RWPE1 (cell line): ENCODE data around the gene CA7.

ENCODE experiments used
- CTCF ChIA-PET: fragments of 350-600 bp; sonication (Branson Sonifier 250); formaldehyde crosslinking; extraction: SDS; loops from one replicate; lab custom pipeline; 2021; lab: Yijun Ruan, JAX
- POLR2A ChIA-PET: fragments of 400-600 bp; formaldehyde crosslinking; extraction: SDS; loops from one replicate; lab custom pipeline; 2020; ENCODE audit warnings: antibody characterized with exemption; ENCODE audit not compliant: low non-redundant PET; lab: Yijun Ruan, JAX
- DNase-seq: peaks from one replicate; pipeline ENCODE4 v3.0.0; 2012; ENCODE audit warnings: low spot score
- H3K27ac ChIP-seq: fragments of 450-650 bp; 2 replicates; pipeline ENCODE4 v1.5.1; 2017
- TF ChIP-seq, protein P1 (sequence below): fragments of 450-650 bp; conservative IDR thresholded peaks from 2 replicates; pipeline ENCODE4 v1.5.1; 2017; ENCODE audit warnings: low read depth, mild to moderate bottlenecking

The CA7 gene

DNA sequence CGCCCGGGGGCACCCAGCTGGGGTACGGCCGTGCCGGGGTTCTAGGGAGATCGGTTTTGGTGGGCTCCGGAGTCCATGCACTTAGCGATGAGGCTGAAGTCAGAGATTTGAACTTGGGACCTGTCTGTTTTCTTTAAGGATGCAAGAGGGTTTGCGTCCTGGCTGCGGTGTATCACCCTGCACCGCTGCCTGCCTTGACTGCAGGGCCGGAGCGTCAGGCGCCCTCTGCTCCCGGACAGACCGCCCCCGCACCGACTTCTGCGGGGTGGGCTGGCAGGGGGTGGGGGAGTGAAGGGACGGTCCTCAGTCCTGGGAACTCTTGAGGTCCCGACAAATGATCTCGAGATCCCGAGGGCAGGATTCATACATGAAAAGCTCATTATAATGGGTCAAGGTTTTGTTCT is 36.8 kb downstream of the CA7 start:
- TF ChIP-seq, protein P1, sequence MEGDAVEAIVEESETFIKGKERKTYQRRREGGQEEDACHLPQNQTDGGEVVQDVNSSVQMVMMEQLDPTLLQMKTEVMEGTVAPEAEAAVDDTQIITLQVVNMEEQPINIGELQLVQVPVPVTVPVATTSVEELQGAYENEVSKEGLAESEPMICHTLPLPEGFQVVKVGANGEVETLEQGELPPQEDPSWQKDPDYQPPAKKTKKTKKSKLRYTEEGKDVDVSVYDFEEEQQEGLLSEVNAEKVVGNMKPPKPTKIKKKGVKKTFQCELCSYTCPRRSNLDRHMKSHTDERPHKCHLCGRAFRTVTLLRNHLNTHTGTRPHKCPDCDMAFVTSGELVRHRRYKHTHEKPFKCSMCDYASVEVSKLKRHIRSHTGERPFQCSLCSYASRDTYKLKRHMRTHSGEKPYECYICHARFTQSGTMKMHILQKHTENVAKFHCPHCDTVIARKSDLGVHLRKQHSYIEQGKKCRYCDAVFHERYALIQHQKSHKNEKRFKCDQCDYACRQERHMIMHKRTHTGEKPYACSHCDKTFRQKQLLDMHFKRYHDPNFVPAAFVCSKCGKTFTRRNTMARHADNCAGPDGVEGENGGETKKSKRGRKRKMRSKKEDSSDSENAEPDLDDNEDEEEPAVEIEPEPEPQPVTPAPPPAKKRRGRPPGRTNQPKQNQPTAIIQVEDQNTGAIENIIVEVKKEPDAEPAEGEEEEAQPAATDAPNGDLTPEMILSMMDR: no peak
- POLR2A ChIA-PET: no interaction called here
- peak overlapping the region; percentile 61 for H3K27ac ChIP-seq
- CTCF ChIA-PET: interaction anchor here (0.6 to 2.0 kb wide), 5 partner anchors 14 to 474 kb away, joined by 4 to 11 read pairs (median 7); no protein-coding TSS in a partner anchor
- DNase-seq: no peak

DNA sequence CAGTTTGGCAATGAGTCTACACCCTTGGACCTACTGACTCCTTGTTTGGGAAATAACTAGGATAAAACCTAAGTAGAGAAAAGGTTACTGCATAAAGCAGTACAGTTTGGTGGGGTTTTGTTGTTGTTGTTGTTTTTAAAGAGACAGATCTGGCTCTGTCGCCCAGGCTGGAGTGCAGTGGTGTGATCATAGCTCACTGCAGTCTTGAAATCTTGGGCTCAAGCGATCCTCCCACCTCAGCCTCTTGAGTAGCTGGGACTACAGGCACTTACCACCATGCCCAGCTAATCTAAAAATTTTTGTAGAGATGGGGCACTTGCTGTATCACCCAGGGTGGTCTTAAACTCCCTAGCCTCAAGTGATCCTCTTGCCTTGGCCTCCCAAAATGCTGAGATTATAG is 37.3 kb downstream of the CA7 start:
- POLR2A ChIA-PET: interaction anchor here (0.8 kb wide), 1 partner anchor 51 kb away, joined by 3 read pairs; the partner anchor contains the start of gene NAE1
- H3K27ac ChIP-seq: no peak overlapping the region
- TF ChIP-seq, protein P1: no peak
- CTCF ChIA-PET: interaction anchor here (0.6 to 2.4 kb wide), 4 partner anchors 9 to 140 kb away, joined by 4 to 14 read pairs (median 6); no protein-coding TSS in a partner anchor
- no peak for DNase-seq

DNA sequence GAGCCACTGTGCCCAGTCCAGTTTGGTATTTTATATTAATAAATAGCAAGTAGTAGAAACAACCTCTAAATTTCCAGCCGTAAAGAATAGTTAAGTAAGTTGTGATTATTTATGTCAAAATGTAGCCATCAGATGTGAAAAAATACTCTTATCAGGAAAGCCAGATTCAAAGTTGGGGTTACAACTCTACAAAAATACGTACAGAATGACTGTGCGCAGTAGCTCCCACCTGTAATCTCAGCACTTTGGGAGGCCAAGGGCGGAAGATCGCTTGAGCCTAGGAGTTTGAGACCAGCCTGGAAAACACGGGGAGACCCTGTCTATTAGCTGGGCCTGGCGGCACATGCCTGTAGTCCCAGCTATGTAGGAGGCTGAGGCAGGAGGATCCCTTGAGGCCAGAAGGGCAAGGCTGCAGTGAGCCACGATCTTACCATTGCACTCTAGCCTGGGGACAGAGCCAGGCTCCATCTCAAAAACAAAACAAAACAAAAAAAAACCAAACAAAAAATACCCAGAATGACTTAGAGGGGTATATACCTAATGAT is 37.8 kb downstream of the CA7 start:
- DNase-seq: no peak
- ChIA-PET CTCF (interaction anchor here (0.9 to 2.4 kb wide), 2 partner anchors 9 to 13 kb away, joined by 4 to 14 read pairs; no protein-coding TSS in a partner anchor), POLR2A (interaction anchor here (0.8 kb wide), 1 partner anchor 51 kb away, joined by 3 read pairs; the partner anchor contains the start of gene NAE1)
- no peak overlapping the region for H3K27ac ChIP-seq
- TF ChIP-seq, protein P1: no peak

DNA sequence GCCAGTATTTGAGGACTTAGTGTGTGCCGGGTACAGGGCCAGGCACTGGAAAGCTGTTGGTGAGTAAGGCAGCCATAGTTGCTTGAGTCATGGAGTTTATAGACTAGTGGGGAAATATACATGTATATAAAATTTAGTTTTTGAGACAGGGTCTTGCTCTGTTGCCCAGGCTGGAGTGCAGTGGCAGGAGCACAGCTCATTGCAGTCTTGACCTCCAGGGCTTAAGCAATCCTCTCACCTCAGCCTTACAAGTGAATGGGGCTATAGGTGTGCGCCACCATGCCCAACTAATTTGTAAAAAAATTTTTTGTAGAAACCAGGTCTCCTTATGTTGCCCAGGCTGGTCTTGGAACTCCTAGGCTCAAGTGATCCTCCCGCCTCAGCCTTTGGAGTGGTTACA is 38.5 kb downstream of the CA7 start:
- TF ChIP-seq, protein P1: no peak
- ChIA-PET CTCF (interaction anchor here (0.9 to 2.4 kb wide), 2 partner anchors 10 to 13 kb away, joined by 4 to 14 read pairs; no protein-coding TSS in a partner anchor), POLR2A (no interaction called here)
- no peak for DNase-seq
- H3K27ac ChIP-seq: no peak overlapping the region

DNA sequence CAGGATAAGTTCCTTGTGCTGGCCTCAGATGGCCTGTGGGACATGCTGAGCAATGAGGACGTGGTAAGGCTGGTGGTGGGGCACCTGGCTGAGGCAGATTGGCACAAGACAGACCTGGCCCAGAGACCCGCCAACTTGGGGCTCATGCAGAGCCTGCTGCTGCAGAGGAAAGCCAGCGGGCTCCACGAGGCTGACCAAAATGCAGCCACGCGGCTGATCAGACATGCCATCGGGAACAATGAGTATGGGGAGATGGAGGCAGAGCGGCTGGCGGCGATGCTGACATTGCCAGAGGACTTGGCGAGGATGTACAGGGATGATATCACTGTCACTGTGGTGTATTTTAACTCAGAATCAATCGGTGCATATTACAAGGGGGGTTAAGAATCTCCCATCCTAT is 41.3 kb downstream of the CA7 start:
- POLR2A ChIA-PET: no interaction called here
- CTCF ChIA-PET: interaction anchor here (0.6 to 2.9 kb wide), 2 partner anchors 9 to 30 kb away, joined by 3 to 15 read pairs; no protein-coding TSS in a partner anchor
- H3K27ac ChIP-seq: no peak overlapping the region
- TF ChIP-seq, protein P1: no peak
- no peak for DNase-seq

DNA sequence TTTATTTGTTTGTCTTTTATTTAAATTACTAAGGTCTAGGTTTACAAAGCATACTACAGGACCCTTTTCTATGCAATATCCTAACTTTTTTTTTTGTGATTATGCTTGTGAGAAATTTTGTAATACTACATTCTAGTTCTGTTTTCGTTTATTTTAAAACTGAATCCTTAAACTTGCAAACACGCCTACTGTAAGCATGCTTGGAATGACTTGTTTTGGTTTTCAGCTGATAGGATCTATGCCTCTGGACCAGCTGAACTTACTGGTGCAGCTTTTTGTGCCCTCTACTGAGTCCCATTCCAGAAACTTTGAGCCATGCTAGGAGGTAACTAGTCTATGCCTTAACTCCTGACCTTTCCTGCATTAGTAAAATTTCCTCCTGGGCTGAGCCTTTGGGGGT is 42.1 kb downstream of the CA7 start:
- no peak for DNase-seq
- ChIA-PET CTCF (interaction anchor here (0.6 to 2.9 kb wide), 2 partner anchors 9 to 15 kb away, joined by 3 to 15 read pairs; no protein-coding TSS in a partner anchor), POLR2A (no interaction called here)
- no peak overlapping the region for H3K27ac ChIP-seq
- TF ChIP-seq, protein P1: no peak
